Skeletal muscle tissue (tissue), 4 donors: ENCODE results near the gene ARHGAP26. TPM values are rescaled to one million over a fixed set of nuclear protein-coding genes. Genes with fewer than 3 reads are reported as not detected.
"Not testable (repeated sequence)": the region's sequence is repeated elsewhere in the genome, so short reads cannot be mapped to it uniquely, and the experiment has no call there.

Source experiments
- H3K27ac ChIP-seq: one replicate; pipeline ENCODE4 v1.7.0; 2013; ENCODE audit warnings: mild to moderate bottlenecking, low read depth, low read length, inconsistent platforms
- H3K27me3 ChIP-seq, 3 donors: one replicate each; pipeline ENCODE4 v1.7.0; 2013; ENCODE audit warnings: low read length in 3 of 3; ENCODE audit not compliant: control insufficient read depth in 3 of 3, insufficient read depth in 3 of 3
- H3K36me3 ChIP-seq, 3 donors: one replicate each; pipeline ENCODE4 v1.7.0; 2013; ENCODE audit warnings: low read length in 3 of 3; ENCODE audit not compliant: control insufficient read depth in 3 of 3, insufficient read depth in 3 of 3
- H3K4me1 ChIP-seq, 3 donors: one replicate each; pipeline ENCODE4 v1.7.0; 2013; ENCODE audit warnings: low read length in 3 of 3, mild to moderate bottlenecking in 3 of 3; ENCODE audit not compliant: control insufficient read depth in 3 of 3, insufficient read depth in 3 of 3
- H3K4me3 ChIP-seq, 3 donors: one replicate each; pipeline ENCODE4 v1.7.0; 2013; ENCODE audit warnings: low read length in 3 of 3
- H3K9ac ChIP-seq, 3 donors: one replicate each; pipeline ENCODE4 v1.7.0; 2013; ENCODE audit warnings: low read length in 3 of 3, mild to moderate bottlenecking in 3 of 3, moderate library complexity in 2 of 3, low read depth in 1 of 3
- H3K9me3 ChIP-seq, 3 donors: one replicate each; pipeline ENCODE4 v1.7.0; 2013; ENCODE audit warnings: low read length in 3 of 3; ENCODE audit not compliant: control insufficient read depth in 3 of 3
- total RNA-seq: library from RNA; depleted of rRNA; stranded (reverse); fragments of >200 nt; gene quantifications from one replicate; pipeline ENCODE4 v1.2.3, GENCODE V29; 2014
- donor health status: Osteomylitis.

The ARHGAP26 gene
- total RNA-seq, 1 donor from 2014 or later = 28.7 TPM

DNA sequence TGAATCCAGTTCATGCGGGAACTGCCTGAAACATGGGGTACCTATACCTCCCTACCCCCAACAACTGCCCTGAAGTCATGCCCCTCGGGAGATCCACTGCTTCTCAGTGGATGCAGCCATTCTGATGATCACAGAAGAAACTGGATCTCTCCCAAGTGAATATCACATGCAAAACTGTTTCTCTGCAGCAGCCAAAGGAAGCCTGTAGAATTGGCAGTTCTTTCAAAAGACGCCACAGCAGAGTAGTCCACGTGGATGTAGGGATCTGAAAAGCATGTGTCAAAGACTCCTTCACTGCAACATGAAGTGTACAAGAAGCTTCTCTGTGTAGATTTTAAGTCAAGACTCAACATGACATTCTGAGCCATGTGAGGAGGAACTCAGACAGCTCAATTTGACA is 346.6 kb downstream of the ARHGAP26 start:
- H3K36me3 ChIP-seq = peaks cover 0 to 3% (median 0%) of the 10 kb centered on the region in 3 donors
- no peak overlapping the region for H3K4me3 ChIP-seq
- no peak overlapping the region for H3K9ac ChIP-seq
- H3K9me3 ChIP-seq = no peaks in the 10 kb centered on the region
- H3K27me3 ChIP-seq = no peaks in the 10 kb centered on the region
- H3K27ac ChIP-seq = no peak overlapping the region
- H3K4me1 ChIP-seq = peaks cover 0 to 16% (median 3%) of the 10 kb centered on the region in 3 donors

DNA sequence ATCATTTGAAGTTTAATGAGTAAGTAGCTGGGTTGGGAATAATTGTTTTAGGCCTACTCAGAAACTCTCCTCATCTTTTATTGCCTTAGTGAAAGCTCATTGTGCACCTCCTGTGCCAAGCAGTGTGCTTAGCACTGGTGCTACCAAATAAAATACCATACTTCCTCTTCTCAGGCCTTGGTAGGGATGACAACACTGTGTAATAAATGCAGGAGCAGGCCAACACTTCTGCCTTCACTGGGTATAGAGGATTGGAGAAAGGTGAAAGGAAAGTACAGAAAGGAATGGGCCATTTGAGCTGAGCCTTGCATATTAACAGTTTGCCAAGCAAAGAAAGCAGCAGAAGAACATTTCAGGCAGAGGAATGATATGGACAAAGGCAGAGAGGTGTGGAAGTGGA is 347.6 kb downstream of the ARHGAP26 start:
- Histone ChIP-seq H3K27me3 (no peaks in the 10 kb centered on the region), H3K9me3 (no peaks in the 10 kb centered on the region), H3K36me3 (peaks cover 0 to 3% (median 0%) of the 10 kb centered on the region in 3 donors), H3K27ac (no peak overlapping the region), H3K9ac (no peak overlapping the region), H3K4me3 (no peak overlapping the region), H3K4me1 (peaks cover 0 to 16% (median 3%) of the 10 kb centered on the region in 3 donors)

DNA sequence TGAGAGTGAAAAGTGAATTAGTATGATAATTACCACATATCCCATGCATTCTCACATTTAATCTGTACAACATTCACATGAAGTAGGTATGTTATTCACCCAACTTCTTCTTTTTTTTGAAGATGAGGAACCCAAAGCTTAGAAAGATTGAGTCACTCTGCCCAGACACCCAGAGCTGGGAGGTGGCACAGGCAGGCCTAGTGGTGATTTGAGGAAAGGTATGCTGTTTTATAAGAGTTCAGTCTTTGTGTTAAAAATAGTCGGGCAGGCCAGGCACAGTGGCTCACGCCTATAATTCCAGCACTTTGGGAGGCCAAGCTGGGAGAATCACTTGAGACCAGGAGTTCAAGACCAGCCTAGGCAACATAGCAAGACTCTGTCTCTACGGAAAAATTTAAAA is 348.0 kb downstream of the ARHGAP26 start:
- Histone ChIP-seq H3K27me3 (no peaks in the 10 kb centered on the region), H3K9me3 (no peaks in the 10 kb centered on the region), H3K27ac (no peak overlapping the region), H3K36me3 (peaks cover 0 to 3% (median 0%) of the 10 kb centered on the region in 3 donors), H3K9ac (no peak overlapping the region), H3K4me3 (no peak overlapping the region), H3K4me1 (peaks cover 0 to 16% (median 3%) of the 10 kb centered on the region in 3 donors)

DNA sequence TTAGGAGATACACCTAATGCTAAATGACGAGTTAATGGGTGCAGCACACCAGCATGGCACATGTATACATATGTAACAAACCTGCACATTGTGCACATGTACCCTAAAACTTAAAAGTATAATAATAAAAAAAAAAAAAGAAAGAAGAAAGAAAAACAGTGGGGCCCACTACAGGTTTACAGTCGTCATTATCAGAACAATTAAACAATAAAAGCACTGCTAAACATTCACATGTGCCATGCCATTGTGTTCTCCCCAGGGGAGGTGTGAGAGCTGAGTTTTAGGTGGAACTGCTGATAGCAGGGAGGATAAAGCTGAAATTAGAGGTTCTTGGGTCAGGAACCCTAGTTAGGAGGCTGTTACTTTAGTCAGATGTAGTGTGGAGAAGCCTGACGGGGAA is 348.6 kb downstream of the ARHGAP26 start:
- not testable (repeated sequence) for H3K9me3 ChIP-seq, H3K4me3 ChIP-seq, H3K27ac ChIP-seq, H3K9ac ChIP-seq, H3K27me3 ChIP-seq, H3K36me3 ChIP-seq
- H3K4me1 ChIP-seq = peaks cover 0 to 16% (median 3%) of the 10 kb centered on the region in 3 donors

DNA sequence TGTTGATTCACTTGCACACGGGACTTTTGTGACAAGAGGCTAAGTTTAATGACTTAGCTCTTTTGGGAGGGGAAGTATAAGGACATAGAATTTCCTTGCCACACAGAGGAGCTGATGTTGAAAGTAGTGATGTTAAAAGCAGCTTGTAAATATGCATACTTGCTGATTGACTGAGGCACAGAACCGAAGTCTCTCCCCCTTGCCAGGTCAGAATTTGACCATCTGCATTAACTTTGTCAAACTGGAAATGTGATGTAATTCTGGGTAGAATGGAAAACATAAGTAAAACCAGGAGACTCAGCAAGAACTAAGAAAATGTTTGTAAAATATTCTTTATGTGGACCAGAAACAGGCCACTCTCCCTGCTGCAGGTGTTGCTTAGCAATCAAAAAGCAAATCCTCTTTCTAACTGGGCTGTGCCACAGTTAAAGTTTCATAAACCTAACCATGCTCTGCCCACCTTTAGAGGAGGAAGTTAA is 349.2 kb downstream of the ARHGAP26 start:
- no peaks in the 10 kb centered on the region for H3K27me3 ChIP-seq
- H3K27ac ChIP-seq = no peak overlapping the region
- H3K36me3 ChIP-seq = peaks cover 0 to 3% (median 0%) of the 10 kb centered on the region in 3 donors
- no peak overlapping the region for H3K9ac ChIP-seq
- H3K4me1 ChIP-seq = peaks cover 0 to 18% (median 5%) of the 10 kb centered on the region in 3 donors
- no peak overlapping the region for H3K4me3 ChIP-seq
- H3K9me3 ChIP-seq = no peaks in the 10 kb centered on the region

DNA sequence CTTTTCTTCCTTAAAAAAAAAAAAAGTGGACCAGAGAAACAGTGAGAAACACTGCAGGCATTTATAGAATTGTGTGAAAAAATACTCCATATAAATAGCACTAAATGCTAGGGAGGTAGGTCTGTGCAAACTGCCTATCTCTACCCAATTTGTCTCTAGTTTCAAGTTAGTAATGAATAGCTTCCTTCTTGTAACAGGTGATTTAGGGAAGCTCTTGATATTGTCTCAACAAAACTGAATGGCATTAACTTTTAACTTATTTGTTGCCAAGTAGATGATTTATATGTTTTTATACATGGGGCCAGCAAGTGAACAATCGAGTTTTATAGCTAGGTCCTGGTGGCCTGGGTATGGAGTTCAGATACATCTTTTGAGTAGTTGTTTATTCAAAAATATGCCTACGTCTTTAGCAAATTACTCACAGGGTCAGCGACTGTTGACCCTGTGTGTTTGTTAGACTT is 349.7 kb downstream of the ARHGAP26 start:
- no peak overlapping the region for H3K27ac ChIP-seq

DNA sequence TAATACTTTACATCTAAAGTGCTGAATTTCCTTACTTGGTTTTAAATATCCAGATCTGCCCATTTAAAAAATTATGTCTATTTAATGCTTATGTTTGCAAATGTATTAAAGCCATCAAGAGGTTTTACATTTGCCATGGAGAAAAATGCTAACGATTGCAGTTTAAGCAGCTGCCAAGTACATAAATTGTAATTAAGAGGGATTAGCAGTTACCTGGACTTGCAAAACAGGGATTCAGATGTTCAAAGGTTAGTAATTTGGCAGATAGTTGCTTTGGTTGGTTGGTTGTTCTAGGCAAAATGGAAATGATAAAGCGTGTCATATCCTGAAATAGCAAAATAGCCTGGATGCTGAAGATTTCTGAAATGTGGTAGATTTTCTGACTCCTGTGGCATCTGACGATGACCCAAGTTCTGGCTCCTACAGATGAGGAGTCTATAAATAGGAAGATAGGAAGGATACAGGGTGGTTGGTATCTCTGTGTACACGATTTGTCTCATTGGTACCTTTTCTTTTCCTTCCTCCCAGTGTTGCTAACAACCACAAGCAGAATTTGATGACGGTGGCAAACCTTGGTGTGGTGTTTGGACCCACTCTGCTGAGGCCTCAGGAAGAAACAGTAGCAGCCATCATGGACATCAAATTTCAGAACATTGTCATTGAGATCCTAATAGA is 350.4 kb downstream of the ARHGAP26 start:
- no peak overlapping the region for H3K27ac ChIP-seq
- no peak overlapping the region for H3K9ac ChIP-seq
- H3K4me3 ChIP-seq = no peak overlapping the region
- H3K36me3 ChIP-seq = peaks cover 0 to 3% (median 0%) of the 10 kb centered on the region in 3 donors
- H3K27me3 ChIP-seq = no peaks in the 10 kb centered on the region
- peaks cover 0 to 22% (median 7%) of the 10 kb centered on the region in 3 donors for H3K4me1 ChIP-seq
- H3K9me3 ChIP-seq = no peaks in the 10 kb centered on the region

More for the DNA sequence above, 349.7 kb downstream of the ARHGAP26 start:
- Histone ChIP-seq H3K4me3 (no peak overlapping the region), H3K27me3 (no peaks in the 10 kb centered on the region), H3K4me1 (peaks cover 0 to 22% (median 7%) of the 10 kb centered on the region in 3 donors), H3K36me3 (peaks cover 0 to 3% (median 0%) of the 10 kb centered on the region in 3 donors), H3K9ac (no peak overlapping the region), H3K9me3 (no peaks in the 10 kb centered on the region)

DNA sequence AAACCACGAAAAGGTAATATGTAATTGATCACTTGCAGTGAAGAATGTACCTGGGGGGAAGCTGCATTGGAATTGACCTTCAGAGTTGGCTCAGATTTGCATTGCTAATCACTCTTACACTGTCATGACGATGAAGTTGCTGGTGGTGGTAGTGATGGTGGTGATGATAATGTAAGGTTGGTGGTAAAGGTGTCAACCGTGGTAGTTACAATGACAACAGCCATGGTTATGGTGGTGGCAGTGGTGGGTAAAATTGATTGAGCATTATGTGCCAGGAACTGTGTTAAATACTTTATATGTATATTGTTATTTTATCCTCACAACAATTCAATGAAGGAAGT is 350.9 kb downstream of the ARHGAP26 start:
- Histone ChIP-seq H3K9ac (no peak overlapping the region), H3K27me3 (no peaks in the 10 kb centered on the region), H3K4me3 (no peak overlapping the region), H3K9me3 (no peaks in the 10 kb centered on the region), H3K4me1 (peaks cover 2 to 22% (median 9%) of the 10 kb centered on the region in 3 donors), H3K27ac (no peak overlapping the region), H3K36me3 (peaks cover 0 to 3% (median 0%) of the 10 kb centered on the region in 3 donors)

DNA sequence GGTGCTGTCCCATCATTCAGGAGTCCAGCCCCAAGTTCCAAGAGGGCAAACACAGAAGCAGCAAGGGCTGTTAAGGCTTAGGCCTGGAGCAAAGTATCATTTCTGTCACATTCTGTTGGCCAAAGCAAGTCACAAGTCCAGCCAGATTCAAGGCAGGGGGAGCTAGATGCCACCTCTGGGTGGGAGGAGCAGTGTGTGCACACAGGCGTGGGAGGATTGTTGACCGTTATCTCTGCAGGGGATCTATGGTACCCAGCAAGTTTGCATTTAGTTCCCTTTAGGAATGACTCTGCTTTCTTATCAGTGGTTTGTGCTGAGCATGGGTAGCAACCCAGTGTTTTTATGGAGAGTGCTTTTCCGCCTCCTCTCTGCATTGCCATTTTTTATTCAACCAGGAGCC is 354.4 kb downstream of the ARHGAP26 start:
- H3K4me1 ChIP-seq = peaks cover 22 to 39% (median 31%) of the 10 kb centered on the region in 3 donors
- no peak overlapping the region for H3K4me3 ChIP-seq
- peaks cover 0 to 3% (median 0%) of the 10 kb centered on the region in 3 donors for H3K36me3 ChIP-seq

DNA sequence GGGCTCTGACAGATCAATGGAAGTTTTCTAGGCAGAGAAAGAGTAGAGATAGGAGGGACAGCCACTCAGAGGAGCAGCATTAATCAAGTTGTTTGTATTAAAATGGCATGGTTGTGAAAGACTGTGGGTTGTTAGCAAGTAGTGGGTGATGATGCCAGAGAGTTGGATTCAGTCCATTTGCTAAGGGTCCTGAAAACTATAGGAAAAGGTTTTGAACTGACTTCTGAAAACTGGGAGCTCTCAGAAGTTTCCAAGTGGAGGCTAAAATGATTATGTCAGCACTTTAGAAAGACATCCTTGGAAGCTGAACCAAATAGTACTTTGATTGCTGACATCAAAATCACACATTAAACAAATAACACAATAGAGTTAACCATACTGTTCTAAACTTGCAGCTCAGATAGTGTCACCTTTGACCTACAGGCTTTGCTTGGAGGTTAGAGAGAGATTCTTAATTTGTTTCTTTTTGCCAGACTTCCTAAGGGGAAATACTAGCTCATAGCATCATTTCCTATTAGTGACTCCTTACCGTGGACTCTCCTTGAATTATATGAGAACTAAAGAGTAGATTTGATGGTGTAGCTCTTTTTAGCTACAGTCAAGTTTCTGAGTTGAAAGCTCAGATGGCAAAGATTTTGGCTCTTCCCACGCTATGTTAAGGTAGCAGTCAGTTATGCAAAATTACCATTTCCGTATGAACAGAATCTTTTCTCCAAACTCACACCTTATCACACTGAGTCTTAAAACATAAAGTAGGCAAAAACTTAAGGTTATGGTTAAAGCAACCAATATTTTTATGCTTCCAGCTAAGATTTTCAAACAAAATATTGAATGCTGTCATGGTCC is 356.2 kb downstream of the ARHGAP26 start:
- peaks cover 30 to 51% (median 42%) of the 10 kb centered on the region in 3 donors for H3K4me1 ChIP-seq
- no peak overlapping the region for H3K9ac ChIP-seq
- no peaks in the 10 kb centered on the region for H3K9me3 ChIP-seq
- no peaks in the 10 kb centered on the region for H3K27me3 ChIP-seq
- H3K4me3 ChIP-seq = no peak overlapping the region
- H3K27ac ChIP-seq = peak overlapping the region; percentile 84
- H3K36me3 ChIP-seq = no peaks in the 10 kb centered on the region

More for the DNA sequence above, 354.4 kb downstream of the ARHGAP26 start:
- Histone ChIP-seq H3K9me3 (no peaks in the 10 kb centered on the region), H3K27me3 (no peaks in the 10 kb centered on the region), H3K27ac (no peak overlapping the region), H3K9ac (no peak overlapping the region)
